ENCODE measurements around the gene LAMA5.

LAMA5 gene

GRCh38 chr20:62358171-62359042 is 8.7 kb downstream of the LAMA5 start:
- DNase-seq (ENCODE audit: insufficient read length, low spot score) (peak; percentile 89), FAIRE-seq (no peak)
- no peak for TF ChIP-seq POLR2A (IDR thresholded peaks at IDR 0.05; ENCODE audit: low read depth, low read length)

GRCh38 chr20:62357681-62358080 is 9.4 kb downstream of the LAMA5 start:
- TF ChIP-seq POLR2A (IDR thresholded peaks at IDR 0.05; ENCODE audit: low read depth, low read length): no peak
- no peak for DNase-seq (ENCODE audit: insufficient read length, low spot score)
- no peak for FAIRE-seq

- peak; percentile 86 for DNase-seq (ENCODE audit: insufficient read length, low spot score)
- no peak for FAIRE-seq
- no peak for TF ChIP-seq POLR2A (IDR thresholded peaks at IDR 0.05; ENCODE audit: low read depth, low read length)
These were observed 9.9 kb downstream of the LAMA5 start for GRCh38 chr20:62357187-62357667.

GRCh38 chr20:62356589-62357186 is 10.4 kb downstream of the LAMA5 start:
- DNase-seq (ENCODE audit: insufficient read length, low spot score) (no peak), FAIRE-seq (no peak)

GRCh38 chr20:62355878-62356588 is 11.1 kb downstream of the LAMA5 start:
- DNase-seq (ENCODE audit: insufficient read length, low spot score) (no peak), FAIRE-seq (no peak)
- TF ChIP-seq POLR2A (IDR thresholded peaks at IDR 0.05; ENCODE audit: low read depth, low read length): no peak; the same call in 1 of the 2 replicates

More at GRCh38 chr20:62356589-62357186, 10.4 kb downstream of the LAMA5 start:
- no peak for TF ChIP-seq POLR2A (IDR thresholded peaks at IDR 0.05; ENCODE audit: low read depth, low read length)

- no peak for DNase-seq (ENCODE audit: insufficient read length, low spot score)
- no peak for FAIRE-seq
- no peak for TF ChIP-seq POLR2A (IDR thresholded peaks at IDR 0.05; ENCODE audit: low read depth, low read length)
These were observed 11.6 kb downstream of the LAMA5 start for GRCh38 chr20:62355516-62355877.

GRCh38 chr20:62354811-62355341 is 12.2 kb downstream of the LAMA5 start:
- FAIRE-seq (no peak), DNase-seq (ENCODE audit: insufficient read length, low spot score) (no peak)
- TF ChIP-seq POLR2A (IDR thresholded peaks at IDR 0.05; ENCODE audit: low read depth, low read length): no peak

- no peak for DNase-seq (ENCODE audit: insufficient read length, low spot score)
- no peak for TF ChIP-seq POLR2A (IDR thresholded peaks at IDR 0.05; ENCODE audit: low read depth, low read length)
- FAIRE-seq: no peak
These were observed 12.9 kb downstream of the LAMA5 start for GRCh38 chr20:62354031-62354808.

GRCh38 chr20:62353289-62354030 is 13.7 kb downstream of the LAMA5 start:
- DNase-seq (ENCODE audit: insufficient read length, low spot score): no peak
- no peak for TF ChIP-seq POLR2A (IDR thresholded peaks at IDR 0.05; ENCODE audit: low read depth, low read length)
- FAIRE-seq: no peak

- no peak for FAIRE-seq
- TF ChIP-seq POLR2A (IDR thresholded peaks at IDR 0.05; ENCODE audit: low read depth, low read length): no peak
- no peak for DNase-seq (ENCODE audit: insufficient read length, low spot score)
These were observed 14.5 kb downstream of the LAMA5 start for GRCh38 chr20:62352402-62353288.

GRCh38 chr20:62351469-62352401 is 15.4 kb downstream of the LAMA5 start:
- FAIRE-seq: no peak
- TF ChIP-seq POLR2A (IDR thresholded peaks at IDR 0.05; ENCODE audit: low read depth, low read length): no peak

More at GRCh38 chr20:62351469-62352401, 15.4 kb downstream of the LAMA5 start:
- DNase-seq (ENCODE audit: insufficient read length, low spot score): no peak
